Lower leg skin (tissue), 3 donors: ENCODE results near the gene FCHO2.

Experiments
- CTCF ChIP-seq, 3 donors: fragments of 450-650 bp; IDR thresholded peaks; one replicate each; pipeline ENCODE4 v1.5.1; 2016; ENCODE audit warnings: antibody characterized with exemption in 3 of 3, mild to moderate bottlenecking in 3 of 3, moderate library complexity in 2 of 3
- POLR2A ChIP-seq, 2 donors: fragments of 450-650 bp; IDR thresholded peaks; one replicate each; pipeline ENCODE4 v1.6.1; 2016 to 2017; ENCODE audit warnings: antibody characterized with exemption in 2 of 2, mild to moderate bottlenecking in 1 of 2, moderate library complexity in 1 of 2

GRCh38 chr5:73126381-73126780, 170.5 kb downstream of the FCHO2 start:
- TF ChIP-seq CTCF (IDR thresholded peaks at IDR 0.05): no peak
- TF ChIP-seq POLR2A (IDR thresholded peaks at IDR 0.05): no peak
